PC-9 (cell line): ENCODE results near the gene PSMD12.
"Not testable (repeated sequence)": the region's sequence is repeated elsewhere in the genome, so short reads cannot be mapped to it uniquely, and the experiment has no call there.

Experiments
- CTCF ChIP-seq: fragments of 200-600 bp; sonication (generic); conservative IDR thresholded peaks from 2 replicates; pipeline ENCODE4 v1.6.1; 2017; ENCODE audit warnings: mixed run types, antibody characterized with exemption, mild to moderate bottlenecking, moderate library complexity
- EZH2 ChIP-seq: fragments of 200-600 bp; sonication (generic); IDR thresholded peaks from 2 replicates; pipeline ENCODE4 v1.8.0; 2017; ENCODE audit warnings: antibody characterized with exemption, low read depth

- not testable (repeated sequence) for TF ChIP-seq CTCF, EZH2
These were observed 39.2 kb downstream of the PSMD12 start for GRCh38 chr17:67326959-67327745.
